Peyer's patch (tissue), 4 donors: ENCODE measurements around the gene NLRP6. TPM values are rescaled to one million over a fixed set of nuclear protein-coding genes. Genes with fewer than 3 reads are reported as not detected.
"Not testable (repeated sequence)": the region's sequence is repeated elsewhere in the genome, so short reads cannot be mapped to it uniquely, and the experiment has no call there.

ENCODE experiments used
- DNase-seq, 3 donors: peaks; one replicate each; pipeline ENCODE4 v3.0.0-alpha.2; 2017 to 2019
- H3K27ac ChIP-seq, 4 donors: fragments of 200-600 bp; sonication (generic); one replicate each; pipeline ENCODE4 v1.5.1; 2016 to 2019
- H3K27me3 ChIP-seq, 2 donors: fragments of 200-600 bp; sonication (generic); one replicate each; pipeline ENCODE4 v1.5.1; 2019
- H3K36me3 ChIP-seq, 3 donors: fragments of 200-600 bp; sonication (generic); one replicate each; pipeline ENCODE4 v1.5.1; 2016 to 2019
- H3K4me1 ChIP-seq, 4 donors: fragments of 200-600 bp; sonication (generic); one replicate each; pipeline ENCODE4 v1.5.1; 2016 to 2019
- H3K4me3 ChIP-seq, 4 donors: fragments of 200-600 bp; sonication (generic); 1 replicate in 3 of 4; 2 replicates in 1 of 4; pipeline ENCODE4 v1.5.1; 2016 to 2019; ENCODE audit warnings: mild to moderate bottlenecking in 1 of 4
- H3K9me3 ChIP-seq, 4 donors: fragments of 200-600 bp; sonication (generic); one replicate each; pipeline ENCODE4 v1.5.1; 2016 to 2019; ENCODE audit warnings: mild to moderate bottlenecking in 1 of 4
- POLR2A ChIP-seq, 2 donors: fragments of 450-650 bp; IDR thresholded peaks; one replicate each; pipeline ENCODE4 v1.5.1; 2017; ENCODE audit warnings: antibody characterized with exemption in 2 of 2, mild to moderate bottlenecking in 2 of 2, moderate library complexity in 2 of 2
- total RNA-seq, 4 donors: library from RNA; depleted of rRNA; stranded (reverse); fragments of >200 nt; gene quantifications; one replicate each; pipeline ENCODE4 v1.1.0, GENCODE V29; 2016
- TF ChIP-seq, protein P1 (sequence below), 6 experiments: fragments of 450-650 bp in 4 of 6; fragments of 200-600 bp in 2 of 6; sonication (generic) in 1 of 6; IDR thresholded peaks; one replicate each; pipeline ENCODE4 v1.5.1; 2017 to 2019; ENCODE audit warnings: antibody characterized with exemption in 6 of 6, mild to moderate bottlenecking in 3 of 6, moderate library complexity in 1 of 6

The NLRP6 gene
- total RNA-seq, 4 donors from 2014 or later, result 109 to 687 (median 492) TPM

DNA sequence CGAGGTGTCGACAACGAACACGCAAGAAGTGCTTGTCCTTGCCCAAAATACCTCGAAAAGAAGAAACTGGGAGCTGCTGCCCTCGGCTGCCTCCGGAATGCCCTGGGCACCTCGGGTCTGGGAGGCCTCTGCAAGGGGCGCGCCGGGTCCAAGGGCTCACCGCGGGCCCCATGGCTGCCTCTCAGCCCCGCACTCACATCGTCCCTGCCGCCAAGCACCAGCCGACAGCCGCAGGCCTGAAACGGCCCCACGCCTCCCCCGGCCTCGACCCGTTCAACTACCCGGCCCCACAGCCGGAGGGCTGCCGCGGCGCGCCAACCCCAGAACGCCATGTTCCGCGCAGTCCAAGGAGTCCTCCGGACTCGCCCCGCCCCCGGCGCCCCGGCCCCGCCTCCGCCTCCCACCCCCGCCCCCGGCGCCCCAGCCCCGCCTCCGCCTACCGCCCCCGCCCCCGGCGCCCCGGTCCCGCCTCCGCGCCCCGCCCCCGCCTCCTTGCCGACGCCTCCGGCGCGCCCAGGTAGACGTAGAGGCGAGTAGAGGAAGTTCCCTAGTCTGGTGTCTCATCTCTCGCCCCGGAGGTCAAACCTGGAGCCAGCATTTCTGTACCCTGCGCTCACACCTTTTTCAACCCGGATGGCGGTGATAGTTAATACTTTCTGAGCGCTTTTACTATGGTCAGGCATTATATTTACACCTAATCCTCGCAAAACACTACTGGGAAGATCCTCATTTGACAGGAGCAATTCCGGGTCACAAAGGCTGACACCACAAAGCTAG lies 42.0 kb upstream of the NLRP6 start, which contains the start of gene SIRT3:
Gene SIRT3 (minus strand): TSS at position 346 of the 777 bp plus-strand sequence. CDS start 14 bp downstream, at position 332.
- Histone ChIP-seq H3K4me3 (peak within 1 kb of the TSS; percentile 82 to 94 (median 87)), H3K36me3 (peaks cover 0 to 12% (median 0%) of the 10 kb centered on the region in 3 donors), H3K9me3 (no peaks in the 10 kb centered on the region), H3K27me3 (no peaks in the 10 kb centered on the region), H3K4me1 (peaks cover 0 to 32% (median 6%) of the 10 kb centered on the region in 4 donors), H3K27ac (peak within 1 kb of the TSS; percentile 92 to 97 (median 95))
- peak; percentile 62 to 73 for TF ChIP-seq POLR2A (IDR thresholded peaks at IDR 0.05)
- TF ChIP-seq, protein P1, sequence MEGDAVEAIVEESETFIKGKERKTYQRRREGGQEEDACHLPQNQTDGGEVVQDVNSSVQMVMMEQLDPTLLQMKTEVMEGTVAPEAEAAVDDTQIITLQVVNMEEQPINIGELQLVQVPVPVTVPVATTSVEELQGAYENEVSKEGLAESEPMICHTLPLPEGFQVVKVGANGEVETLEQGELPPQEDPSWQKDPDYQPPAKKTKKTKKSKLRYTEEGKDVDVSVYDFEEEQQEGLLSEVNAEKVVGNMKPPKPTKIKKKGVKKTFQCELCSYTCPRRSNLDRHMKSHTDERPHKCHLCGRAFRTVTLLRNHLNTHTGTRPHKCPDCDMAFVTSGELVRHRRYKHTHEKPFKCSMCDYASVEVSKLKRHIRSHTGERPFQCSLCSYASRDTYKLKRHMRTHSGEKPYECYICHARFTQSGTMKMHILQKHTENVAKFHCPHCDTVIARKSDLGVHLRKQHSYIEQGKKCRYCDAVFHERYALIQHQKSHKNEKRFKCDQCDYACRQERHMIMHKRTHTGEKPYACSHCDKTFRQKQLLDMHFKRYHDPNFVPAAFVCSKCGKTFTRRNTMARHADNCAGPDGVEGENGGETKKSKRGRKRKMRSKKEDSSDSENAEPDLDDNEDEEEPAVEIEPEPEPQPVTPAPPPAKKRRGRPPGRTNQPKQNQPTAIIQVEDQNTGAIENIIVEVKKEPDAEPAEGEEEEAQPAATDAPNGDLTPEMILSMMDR (IDR thresholded peaks at IDR 0.05), result peak; percentile 22 to 59 (median 39)
- peak; percentile 85 to 95 (median 93) for DNase-seq

DNA sequence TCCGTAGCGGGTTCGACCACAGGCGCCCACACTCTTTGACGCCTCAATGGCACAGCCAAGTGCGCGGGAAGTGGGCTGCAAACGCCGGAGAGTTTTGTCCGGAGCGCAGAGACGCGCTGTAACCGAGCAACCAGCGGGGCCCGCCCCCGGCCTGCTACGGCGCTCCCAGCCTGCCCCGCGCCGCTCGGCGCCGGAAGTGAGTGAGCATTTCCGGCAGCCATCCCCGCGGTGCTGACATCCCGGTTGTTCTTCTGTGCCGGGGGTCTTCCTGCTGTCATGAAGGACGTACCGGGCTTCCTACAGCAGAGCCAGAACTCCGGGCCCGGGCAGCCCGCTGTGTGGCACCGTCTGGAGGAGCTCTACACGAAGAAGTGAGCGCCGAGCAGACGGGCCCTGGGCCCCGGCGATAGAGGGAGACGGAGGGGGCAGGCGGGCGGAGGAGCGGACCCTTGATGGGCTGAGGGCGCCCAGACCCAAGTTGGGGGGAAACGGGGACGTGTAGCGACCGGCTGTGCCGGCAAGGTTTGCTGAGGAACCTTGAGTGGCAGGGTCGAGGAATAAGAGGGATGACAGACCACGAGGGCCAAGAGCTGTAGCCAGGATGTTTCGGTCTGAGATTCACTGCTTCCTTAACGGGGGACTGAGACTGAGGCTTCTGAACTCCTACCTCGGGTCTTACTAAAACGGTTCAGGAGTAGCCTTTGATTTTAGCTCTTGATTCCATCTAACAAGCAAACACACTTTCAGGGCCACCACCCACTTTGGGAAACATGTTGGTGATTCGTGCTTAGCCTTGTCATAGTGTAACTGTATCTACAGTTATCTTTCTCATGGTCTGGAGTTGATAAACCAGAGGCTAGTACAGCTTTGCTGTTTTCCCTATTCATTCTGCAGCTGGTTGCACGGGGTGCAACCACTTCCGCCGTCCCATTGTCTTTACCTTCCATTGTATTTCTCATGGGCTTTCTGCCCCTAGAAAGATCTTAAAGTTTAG lies 41.1 kb upstream of the NLRP6 start, which contains the start of gene PSMD13:
Gene PSMD13 (plus strand): TSS at position 203 of the 994 bp plus-strand sequence. CDS start 74 bp downstream, at position 277.
- Histone ChIP-seq H3K9me3 (no peaks in the 10 kb centered on the region), H3K4me3 (peak within 1 kb of the TSS; percentile 82 to 94 (median 87)), H3K36me3 (peaks cover 0 to 21% (median 0%) of the 10 kb centered on the region in 3 donors), H3K27me3 (no peaks in the 10 kb centered on the region), H3K27ac (peak within 1 kb of the TSS; percentile 92 to 97 (median 95)), H3K4me1 (peaks cover 0 to 32% (median 6%) of the 10 kb centered on the region in 4 donors)
- TF ChIP-seq POLR2A (IDR thresholded peaks at IDR 0.05), result no peak
- TF ChIP-seq, protein P1 (IDR thresholded peaks at IDR 0.05), result no peak
- DNase-seq, result peak; percentile 77 to 92 (median 89)

DNA sequence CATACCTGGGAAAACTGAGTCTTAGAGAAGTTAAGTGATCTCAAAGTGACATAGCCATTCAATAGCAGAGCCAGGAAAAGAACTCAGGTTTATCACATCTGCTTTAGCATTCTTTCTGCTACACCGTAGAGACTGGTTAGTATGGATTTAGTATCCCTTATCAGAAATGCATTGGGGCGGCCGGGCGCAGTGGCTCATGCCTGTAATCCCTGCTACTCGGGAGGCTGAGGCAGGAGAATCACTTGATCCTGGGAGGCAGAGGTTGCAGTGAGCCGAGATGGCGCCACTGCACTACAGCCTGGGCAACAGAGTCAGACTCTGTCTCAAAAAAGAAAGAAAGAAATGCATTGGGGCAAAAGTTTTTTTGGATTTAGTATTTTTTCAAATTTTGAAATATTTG lies 39.9 kb upstream of the NLRP6 start:
- not testable (repeated sequence) for H3K27me3 ChIP-seq, H3K4me3 ChIP-seq, H3K9me3 ChIP-seq, DNase-seq, H3K27ac ChIP-seq
- H3K36me3 ChIP-seq, result peaks cover 0 to 33% (median 0%) of the 10 kb centered on the region in 3 donors
- peaks cover 0 to 32% (median 6%) of the 10 kb centered on the region in 4 donors for H3K4me1 ChIP-seq

DNA sequence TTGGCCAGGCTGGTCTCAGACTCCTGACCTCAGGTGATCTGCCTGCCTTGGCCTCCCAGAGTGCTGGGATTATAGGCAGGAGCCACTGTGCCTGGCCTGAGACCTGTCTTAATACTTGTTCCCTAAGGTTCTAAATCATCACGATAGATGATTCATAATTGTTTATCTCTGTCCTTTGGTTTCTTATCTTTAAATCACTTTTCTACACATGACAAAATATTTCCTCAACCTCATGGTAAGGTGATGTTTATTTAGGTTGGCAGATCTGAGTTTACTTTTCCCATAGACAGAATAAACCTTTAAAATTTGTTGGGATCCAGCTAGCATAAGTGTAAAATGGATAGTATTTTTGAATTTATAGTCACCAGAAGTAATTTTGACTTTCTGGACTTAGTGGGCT lies 37.9 kb upstream of the NLRP6 start:
- TF ChIP-seq, protein P1 (IDR thresholded peaks at IDR 0.05), result no peak
- TF ChIP-seq POLR2A (IDR thresholded peaks at IDR 0.05), result no peak
- no peaks in the 10 kb centered on the region for H3K27me3 ChIP-seq
- DNase-seq, result no peak
- H3K27ac ChIP-seq, result no peak overlapping the region
- H3K4me3 ChIP-seq, result no peak overlapping the region
- peaks cover 0 to 24% (median 5%) of the 10 kb centered on the region in 4 donors for H3K4me1 ChIP-seq
- no peaks in the 10 kb centered on the region for H3K9me3 ChIP-seq
- H3K36me3 ChIP-seq, result peaks cover 0 to 53% (median 0%) of the 10 kb centered on the region in 3 donors

DNA sequence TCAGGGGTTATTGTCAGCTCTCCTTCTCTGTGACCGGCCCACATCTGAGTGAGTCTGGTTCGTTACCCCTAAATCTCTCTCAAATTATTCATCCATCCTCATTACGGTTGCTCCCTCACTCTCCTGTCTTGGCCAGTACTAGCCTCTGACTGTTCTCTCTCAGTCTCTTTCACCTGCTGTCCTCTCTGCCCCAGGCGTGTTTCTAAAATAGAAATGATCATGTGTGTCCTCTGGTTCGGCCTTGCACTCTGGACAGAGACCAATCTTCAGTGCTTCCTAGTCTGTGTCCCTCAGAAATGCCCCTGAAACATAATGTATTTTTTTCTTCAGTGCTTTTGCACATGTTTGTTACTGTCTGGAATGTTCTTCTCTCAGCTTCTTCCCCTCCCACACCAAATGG lies 36.6 kb upstream of the NLRP6 start:
- TF ChIP-seq, protein P1 (IDR thresholded peaks at IDR 0.05), result no peak
- no peak for TF ChIP-seq POLR2A (IDR thresholded peaks at IDR 0.05)
- DNase-seq, result no peak
- Histone ChIP-seq H3K9me3 (no peaks in the 10 kb centered on the region), H3K36me3 (peaks cover 0 to 66% (median 0%) of the 10 kb centered on the region in 3 donors), H3K27ac (no peak overlapping the region), H3K4me1 (peaks cover 0 to 22% (median 3%) of the 10 kb centered on the region in 4 donors), H3K27me3 (no peaks in the 10 kb centered on the region), H3K4me3 (no peak overlapping the region)
